ENCODE results near the gene ATP5PD.

- TF ChIP-seq ZFP37 (CRISPR knock-in tag; IDR thresholded peaks at IDR 0.05; ENCODE audit: borderline replicate concordance), result no peak
- TF ChIP-seq RFX3 (CRISPR knock-in tag; IDR thresholded peaks at IDR 0.05), result no peak
- no peak for TF ChIP-seq BCLAF1 (IDR thresholded peaks at IDR 0.05)
- no peak for TF ChIP-seq HMGXB3 (CRISPR knock-in tag; IDR thresholded peaks at IDR 0.05; ENCODE audit: borderline replicate concordance)
- no peak for TF ChIP-seq ZNF878 (CRISPR knock-in tag; IDR thresholded peaks at IDR 0.05)
- TF ChIP-seq CEBPB (IDR thresholded peaks at IDR 0.05; ENCODE audit: borderline replicate concordance, low read depth, low read length), result no peak
- no peak for TF ChIP-seq FOXJ3 (CRISPR knock-in tag; IDR thresholded peaks at IDR 0.05; ENCODE audit: borderline replicate concordance)
- TF ChIP-seq SUZ12 (IDR thresholded peaks at IDR 0.05; ENCODE audit: low read depth, low read length), result no peak
- TF ChIP-seq ZBTB43 (CRISPR knock-in tag; conservative IDR thresholded peaks at IDR 0.05), result no peak
- no peak for TF ChIP-seq PHF21A (CRISPR knock-in tag; IDR thresholded peaks at IDR 0.05)
- no peak for TF ChIP-seq ZSCAN12 (CRISPR knock-in tag; IDR thresholded peaks at IDR 0.05)
Observed at GRCh38 chr17:75039238-75039637, 7.5 kb downstream of the ATP5PD start.
